GM12875 (cell line): ENCODE measurements around the gene PXT1.

Experiments
- H3K4me3 ChIP-seq: one replicate; pipeline ENCODE4 v1.5.1; 2011; ENCODE audit warnings: low read depth, low read length, control low read depth
- CTCF ChIP-seq: IDR thresholded peaks from 2 replicates; pipeline ENCODE4 v1.5.1; 2011; ENCODE audit warnings: low read depth, mild to moderate bottlenecking, control low read depth, inconsistent platforms, low read length, moderate library complexity, borderline replicate concordance; ENCODE audit not compliant: insufficient read depth

The PXT1 gene

DNA sequence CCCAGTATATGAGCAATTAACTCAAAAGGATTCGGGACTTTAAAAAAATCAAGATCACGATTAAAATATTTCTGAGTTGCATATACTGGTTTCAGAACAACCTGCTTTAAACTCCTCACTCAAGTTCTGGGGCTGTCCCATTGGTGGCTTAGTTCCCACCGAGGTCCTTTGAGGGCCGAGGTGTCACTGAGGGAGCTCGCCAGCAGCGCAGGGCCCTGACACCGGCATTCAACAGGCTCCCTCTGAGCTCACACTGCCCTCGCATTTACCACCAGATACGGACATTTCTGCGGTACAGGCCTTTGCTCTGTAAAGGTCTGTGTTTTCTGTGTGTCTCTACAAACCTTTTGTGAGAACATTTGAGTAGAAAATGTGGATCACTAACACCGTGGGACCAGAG, 81.6 kb downstream of the PXT1 start:
- no peak for TF ChIP-seq CTCF
- H3K4me3 ChIP-seq: no peak overlapping the region

DNA sequence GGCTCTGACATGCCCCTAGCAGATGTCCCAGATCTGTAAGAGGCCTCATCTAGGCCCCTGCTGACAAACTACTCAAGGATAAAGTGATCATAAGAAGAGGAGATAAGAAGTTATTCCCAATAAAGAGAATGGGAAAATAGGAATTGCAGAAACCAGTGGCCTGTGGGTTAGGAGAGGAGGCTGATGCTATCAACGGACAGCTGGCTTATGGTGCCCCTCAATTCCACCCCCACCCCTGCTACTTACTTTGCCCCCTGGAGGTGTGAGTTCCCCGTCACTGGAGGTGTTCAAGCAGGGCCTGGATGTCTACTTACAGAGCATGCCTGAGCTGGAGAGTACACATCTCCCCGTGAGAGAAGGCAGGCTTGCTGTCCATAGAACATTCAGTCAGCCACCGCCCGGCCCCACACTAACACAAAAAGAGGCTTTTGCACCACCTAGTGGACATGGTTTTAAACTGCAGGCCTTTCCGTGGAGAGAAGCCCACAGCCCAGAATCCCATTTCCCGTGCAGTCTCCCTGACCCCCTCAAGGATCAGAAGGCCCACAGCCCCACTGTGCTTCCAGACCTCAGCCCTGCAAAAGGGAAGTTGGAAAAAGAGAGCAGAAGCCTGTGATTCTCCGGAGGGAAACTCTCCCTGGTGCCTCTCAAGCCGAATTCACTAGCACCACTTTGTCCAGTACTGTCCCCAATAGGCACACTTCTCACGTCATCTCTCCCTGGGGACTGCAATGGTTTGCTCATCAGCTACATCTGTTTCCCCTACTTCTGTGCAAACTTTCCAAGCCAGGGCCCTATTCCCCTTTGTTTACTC, 82.2 kb downstream of the PXT1 start:
- peak; percentile 67 for TF ChIP-seq CTCF
- H3K4me3 ChIP-seq: no peak overlapping the region

GRCh38 chr6:36358226-36358915, 84.3 kb downstream of the PXT1 start:
- no peak for TF ChIP-seq CTCF
- H3K4me3 ChIP-seq: no peak overlapping the region

DNA sequence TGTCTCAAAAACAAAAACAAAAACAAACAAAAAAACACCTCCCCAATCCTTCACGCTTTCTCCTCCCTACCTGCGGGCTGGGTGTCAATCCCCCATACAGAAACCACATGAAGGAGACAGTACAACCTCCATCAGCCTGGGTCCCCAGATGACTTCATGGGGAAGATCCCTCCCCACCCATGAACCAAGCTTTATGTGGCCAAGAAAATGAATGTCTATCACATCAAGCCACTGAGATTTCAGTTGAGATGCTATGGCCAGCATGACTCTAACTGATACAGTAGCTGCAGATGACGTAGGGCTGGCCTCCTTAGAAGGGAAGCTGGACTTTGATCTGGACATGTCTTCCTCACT, 84.8 kb downstream of the PXT1 start:
- no peak overlapping the region for H3K4me3 ChIP-seq
- TF ChIP-seq CTCF: no peak

DNA sequence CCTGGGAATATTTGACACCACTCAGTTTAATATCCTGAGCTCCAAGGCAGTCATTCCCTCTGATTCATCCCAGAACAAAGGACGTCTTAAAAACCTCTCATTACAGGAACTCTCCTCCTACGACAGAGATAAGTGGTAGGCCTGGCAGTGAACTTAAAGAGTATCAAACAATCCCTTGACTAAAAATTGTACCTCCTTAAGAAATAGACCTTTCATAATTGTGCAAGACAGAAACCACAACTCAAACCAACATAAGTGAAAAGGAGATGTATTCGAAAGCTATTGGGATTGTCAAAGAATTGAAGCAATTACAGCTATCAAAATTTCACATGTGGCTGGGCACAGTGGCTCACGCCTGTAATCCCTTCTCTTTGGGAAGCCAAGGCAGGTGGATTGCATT, 86.8 kb downstream of the PXT1 start:
- no peak for TF ChIP-seq CTCF
- H3K4me3 ChIP-seq: no peak overlapping the region

DNA sequence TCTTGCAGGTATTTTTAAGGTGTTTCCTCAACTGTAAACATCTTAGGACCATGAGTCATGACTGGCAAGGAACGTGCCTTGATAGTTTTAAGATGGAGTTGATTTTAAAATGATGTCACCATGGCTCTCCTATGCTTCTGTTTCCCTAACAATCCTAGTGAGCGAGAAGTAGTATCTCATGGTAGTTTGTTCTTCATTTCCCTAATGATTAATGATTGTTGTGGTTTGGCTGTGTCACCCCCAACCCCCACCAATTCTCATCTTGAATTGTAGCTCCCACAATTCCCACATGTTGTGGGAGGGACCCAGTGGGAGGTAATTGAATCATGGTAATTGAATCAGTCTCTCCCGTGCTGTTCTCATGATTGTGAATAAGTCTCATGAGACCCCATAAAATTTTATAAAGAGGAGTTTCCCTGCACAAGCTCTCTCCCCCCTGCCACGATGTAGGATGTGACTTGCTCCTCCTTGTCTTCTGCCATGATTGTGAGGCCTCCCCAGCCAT, 89.2 kb downstream of the PXT1 start:
- no peak for TF ChIP-seq CTCF
- H3K4me3 ChIP-seq: no peak overlapping the region

GRCh38 chr6:36352477-36353157, 90.0 kb downstream of the PXT1 start:
- no peak overlapping the region for H3K4me3 ChIP-seq
- no peak for TF ChIP-seq CTCF
